OCI-M2 (cell line): ENCODE results near the gene RBM19.

Source experiments
- DNase-seq: peaks from one replicate; lab custom pipeline; 2025; ENCODE audit not compliant: unreplicated experiment; lab: John Stamatoyannopoulos, UW

The RBM19 gene

DNA sequence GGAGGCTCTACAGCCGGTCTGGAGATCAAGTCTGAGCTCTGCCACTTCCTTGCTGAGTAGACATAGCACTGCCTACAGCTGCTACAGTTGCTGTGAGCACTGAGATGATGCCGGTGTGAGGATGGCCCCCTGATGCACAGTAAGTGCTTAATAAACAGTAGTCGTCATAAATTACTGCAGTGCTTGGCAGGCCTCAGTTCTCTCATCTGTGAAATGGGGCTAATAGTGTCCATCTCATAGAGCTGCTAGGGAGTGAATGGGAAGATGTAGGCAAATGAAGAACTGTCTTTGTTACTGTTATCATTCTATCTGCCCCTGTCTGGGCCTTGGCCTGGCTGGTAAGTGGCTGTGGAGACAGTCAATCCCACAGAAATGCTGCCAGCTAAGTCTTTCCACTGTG, 124.3 kb downstream of the RBM19 start:
- no peak for DNase-seq

DNA sequence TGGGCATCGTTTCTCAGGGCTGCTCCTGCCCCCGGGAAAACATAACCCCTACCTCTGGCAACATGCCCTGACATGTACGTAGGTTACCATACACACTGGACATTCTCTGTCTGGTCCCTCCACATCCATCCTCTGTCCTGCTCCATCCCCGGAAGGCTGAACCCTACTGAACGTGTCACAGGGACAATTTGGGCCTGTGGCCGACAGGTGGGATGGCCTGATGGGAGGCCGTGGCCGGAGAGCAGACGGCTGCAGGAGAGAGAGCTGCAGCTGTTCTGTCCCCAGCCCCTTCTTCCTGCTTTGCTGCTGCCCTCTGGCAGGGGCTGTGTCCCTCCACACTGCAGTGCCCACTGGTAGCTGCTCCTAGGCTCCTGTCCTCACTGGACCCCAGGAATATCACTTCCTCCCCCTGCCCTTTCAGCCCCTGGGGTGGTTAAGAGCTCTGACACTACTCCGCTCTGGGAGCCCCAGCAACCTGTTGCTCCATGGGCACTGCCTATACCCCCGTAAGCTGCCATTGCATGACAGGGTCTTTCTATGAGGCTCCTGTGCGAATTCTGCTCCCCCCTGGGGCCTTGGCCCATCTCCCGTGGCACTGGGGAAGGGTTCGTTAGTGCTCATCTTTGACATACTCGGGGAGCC, 125.6 kb downstream of the RBM19 start:
- DNase-seq: no peak

DNA sequence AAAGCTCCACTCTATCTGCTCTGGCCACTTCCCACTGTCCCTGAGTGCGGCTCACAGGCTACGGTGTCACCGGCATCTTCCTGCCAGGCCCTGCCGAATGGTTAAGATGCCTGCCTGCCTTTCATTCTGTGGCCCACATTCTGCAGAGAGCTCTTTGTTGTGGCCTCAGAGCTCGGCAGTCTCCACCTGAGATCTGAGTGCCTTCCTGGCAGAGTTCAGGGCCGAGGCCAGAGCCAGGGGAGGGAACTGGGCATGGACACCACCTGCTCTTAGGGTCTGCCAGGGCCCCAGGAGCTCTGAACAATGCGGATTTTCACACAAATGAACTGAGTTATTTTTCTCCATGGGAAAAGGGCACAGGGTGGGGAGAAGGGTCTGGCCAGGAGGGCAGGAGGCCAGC, 127.2 kb downstream of the RBM19 start:
- no peak for DNase-seq

DNA sequence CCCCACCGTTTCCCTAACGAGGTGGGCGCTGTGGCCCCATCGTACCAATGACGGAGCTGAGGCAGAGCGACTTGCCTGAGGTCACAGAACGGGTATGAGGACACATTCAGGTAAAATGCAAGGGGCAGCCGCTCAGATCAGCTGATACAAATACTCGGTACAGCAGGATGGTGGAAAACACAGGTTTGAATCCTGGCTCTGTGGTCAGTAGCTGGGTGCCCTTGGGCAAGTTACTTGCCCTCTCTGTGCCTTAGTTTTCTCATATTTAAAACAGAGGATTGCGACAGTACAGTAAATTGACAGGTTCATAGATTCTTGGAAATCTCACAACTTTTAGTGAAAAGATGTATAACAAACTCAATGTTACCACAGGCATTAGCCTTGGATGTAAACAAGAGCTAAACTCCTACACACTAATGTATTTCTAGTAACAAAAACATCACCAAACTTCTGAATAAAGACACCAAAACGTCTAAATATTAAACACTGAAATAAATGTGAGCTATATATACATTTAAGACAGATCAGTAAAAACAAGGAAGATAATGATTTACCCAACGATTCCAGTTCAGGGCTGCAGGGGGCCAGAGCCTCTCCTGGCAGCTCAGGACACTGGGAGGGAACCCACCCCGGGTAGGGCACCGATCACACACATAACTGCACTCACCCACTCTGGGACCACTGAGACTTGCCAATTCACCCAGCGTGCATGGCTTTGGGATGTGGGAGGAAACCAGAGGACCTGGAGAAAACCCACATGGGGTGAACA, 128.4 kb downstream of the RBM19 start:
- no peak for DNase-seq

DNA sequence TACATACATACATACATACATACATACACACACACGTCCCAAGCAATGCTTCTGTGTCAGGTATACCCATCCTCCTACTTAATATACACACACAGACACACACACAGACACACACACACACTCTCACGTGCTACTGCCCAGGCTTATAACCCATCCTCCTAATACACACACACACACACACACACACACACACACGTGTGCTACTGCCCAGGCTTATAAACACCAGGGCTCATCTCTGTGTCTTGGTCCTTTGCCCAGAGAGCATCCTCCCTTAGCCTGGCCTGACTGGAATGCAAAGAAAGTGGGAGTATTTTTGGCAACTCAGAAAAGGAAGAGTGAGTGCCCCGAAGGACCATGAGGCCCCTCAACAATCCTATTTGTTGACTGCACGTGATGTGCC, 129.0 kb downstream of the RBM19 start:
- no peak for DNase-seq

DNA sequence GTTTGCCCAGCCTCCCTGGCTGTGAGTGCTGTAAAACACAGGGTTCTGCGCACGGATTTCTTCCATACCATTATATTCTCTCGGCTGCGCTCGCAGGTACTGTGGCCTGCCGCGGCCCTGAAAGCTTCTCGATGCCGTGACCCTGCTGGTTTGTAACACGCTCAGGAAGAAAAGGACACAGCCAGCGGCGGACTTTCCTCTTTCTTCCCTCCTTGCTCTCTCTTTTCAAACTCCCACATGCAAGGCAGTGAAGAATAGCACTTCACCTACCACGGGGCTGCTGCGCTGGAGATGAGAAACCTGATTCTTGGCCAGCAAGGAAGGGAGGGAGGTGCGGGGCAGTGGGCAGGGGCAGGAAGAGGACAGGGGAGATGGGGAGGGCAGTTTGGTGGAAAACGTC, 130.2 kb downstream of the RBM19 start:
- no peak for DNase-seq

DNA sequence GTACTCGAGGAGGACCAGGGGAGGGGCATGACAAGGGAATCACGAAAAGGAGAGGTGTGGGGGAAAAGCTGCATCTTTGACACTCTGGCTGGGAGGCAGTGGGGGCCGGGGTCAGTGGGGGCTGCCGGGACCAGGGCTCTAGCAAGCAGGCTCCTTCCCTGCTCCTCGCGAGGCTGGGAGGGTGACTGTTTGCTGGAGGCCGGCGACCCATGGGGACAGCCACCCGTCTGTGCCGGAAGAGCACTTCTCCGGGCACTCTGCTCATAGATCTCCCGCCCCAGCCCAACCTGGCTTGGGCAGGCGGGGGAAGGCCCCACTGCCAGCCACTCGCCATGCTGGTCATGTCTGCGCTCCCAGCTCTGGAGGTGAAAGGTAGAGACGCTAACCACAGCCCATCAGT, 130.7 kb downstream of the RBM19 start:
- DNase-seq: no peak

DNA sequence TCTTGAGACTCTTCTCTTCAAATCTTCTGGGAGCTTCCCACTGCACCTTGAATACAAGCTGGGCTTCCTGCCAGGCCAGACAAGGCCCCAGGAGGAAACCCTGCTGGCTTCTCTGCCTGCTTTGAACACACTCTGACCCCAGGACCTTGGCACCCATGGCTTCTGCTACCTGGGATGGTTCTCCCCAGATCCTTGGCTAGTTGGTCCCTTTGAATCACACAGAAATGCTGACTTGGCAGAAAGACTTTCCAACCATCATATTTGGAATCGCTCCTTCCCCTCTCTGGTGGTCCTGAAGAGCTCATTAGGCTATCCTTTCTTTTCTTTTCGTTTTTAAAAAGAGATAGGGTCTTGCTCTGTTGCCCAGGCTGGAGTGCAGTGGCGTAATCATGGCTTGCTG, 132.7 kb downstream of the RBM19 start:
- DNase-seq: no peak

DNA sequence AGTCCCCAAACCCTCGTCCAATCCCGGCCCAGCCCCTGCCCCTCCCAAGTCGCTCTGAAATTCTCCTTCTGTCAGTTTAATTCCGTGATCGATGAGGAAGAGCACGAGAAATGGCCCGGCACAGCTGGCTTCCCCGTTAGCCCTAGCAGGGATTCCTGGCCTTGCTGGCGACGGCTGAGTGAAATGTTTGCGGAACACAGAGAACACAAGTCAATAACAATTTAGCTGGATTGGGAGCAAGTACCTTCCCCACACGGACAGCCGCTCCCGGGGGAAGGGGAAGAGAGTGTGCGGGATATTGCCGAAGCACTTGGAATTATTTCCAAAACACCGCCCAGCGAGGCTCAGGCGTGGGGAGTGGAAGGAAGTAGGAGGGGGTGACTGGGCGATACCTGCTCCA, 134.6 kb downstream of the RBM19 start:
- DNase-seq: no peak

DNA sequence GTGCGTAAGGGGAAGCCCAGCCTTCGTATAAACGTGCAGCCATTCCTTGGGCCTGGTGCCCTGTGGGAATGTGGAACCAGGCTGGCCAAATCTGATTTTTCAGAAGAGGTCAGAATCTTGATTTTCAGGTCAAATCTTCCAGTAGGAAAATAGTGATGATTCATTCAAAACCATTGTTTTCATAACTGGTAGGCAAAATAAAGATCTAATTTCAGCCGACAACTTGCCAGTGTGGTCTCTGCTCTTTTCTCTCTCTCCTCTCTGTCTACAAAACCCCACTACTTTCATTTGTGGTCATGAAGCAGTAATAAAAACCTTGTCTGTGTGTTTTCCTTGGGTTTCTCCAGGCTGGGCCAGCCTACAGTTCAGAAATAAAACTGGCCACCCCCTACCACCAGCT, 135.1 kb downstream of the RBM19 start:
- no peak for DNase-seq

DNA sequence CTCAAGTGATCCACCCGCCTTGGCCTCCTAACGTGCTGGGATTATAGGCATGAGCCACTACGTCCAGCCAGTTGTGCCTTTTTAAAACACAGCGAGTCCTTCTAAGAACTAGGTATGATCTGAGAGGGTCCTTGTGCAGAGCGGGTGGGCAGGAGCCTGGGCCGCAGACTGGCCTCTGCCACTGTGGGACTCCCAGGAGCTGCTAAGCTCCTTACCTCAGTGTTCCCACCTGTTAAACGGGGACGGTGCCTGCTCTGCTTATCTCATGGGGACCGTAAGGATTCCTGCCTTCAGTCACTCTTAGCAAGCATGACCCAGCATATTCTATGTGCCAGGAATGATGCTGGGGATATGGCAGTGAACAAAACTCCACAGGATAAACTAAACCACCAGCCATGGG, 136.9 kb downstream of the RBM19 start:
- DNase-seq: no peak

DNA sequence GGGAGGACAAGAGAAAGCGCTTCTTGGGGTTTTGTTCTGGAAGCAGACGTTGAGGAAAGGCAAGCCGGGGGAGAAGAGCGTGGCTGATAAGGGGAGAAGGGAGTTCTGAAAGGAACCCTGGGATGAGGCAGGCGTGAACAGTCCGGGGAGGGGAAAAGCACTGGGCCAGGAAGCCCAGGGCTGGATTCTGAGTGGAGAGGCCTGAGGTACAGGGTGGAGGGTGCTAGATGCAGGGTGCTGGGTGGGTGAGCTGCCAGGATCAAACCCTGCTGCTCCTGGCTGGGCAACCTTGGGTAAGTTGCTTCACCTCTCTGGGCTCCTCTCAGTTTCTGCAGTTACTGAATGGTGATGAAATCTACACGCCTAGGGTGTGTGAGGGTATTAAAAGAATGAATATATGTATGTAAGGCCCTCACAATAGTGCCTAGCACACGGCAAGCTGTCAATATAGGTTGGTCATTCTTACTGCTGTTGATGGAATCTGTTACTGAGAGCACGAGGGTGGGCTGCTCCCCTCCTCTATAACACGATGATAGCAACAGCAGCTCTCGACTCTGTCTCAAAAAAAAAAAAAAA, 138.5 kb downstream of the RBM19 start:
- DNase-seq: no peak

DNA sequence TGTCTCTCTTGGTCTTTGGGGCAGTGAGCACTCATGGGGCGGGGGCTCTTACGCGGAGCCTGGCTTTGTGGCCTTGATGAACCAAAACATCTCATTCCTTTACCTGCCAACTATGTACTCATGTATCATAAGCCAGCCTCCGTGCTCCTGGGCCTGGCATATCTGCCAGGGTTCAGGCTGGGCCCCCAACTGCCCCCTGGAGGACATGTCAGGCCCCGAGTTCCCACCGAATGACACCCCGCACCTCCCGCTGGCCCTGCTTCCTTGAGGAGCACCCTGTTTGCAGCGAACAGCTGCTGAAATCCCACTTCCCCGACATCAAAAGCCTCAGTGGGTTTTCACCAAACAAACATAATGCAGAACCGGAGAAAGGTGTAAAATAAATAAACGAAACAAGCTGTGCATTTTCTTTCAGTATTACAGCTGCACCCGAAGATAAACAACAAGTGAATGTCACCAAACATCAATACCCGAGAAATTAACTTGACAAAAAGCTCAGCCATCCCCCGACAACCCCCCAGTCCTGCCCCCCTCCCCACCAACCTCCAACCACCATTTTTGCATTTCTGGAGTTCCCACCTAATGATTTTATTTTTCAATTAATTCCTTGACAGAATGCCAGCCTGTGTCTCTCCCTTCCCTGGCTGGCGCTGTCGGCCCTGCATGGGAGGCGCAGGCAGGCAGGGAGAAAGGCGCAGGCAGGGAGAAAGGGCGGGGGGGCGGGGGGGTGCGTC, 139.2 kb downstream of the RBM19 start:
- no peak for DNase-seq

DNA sequence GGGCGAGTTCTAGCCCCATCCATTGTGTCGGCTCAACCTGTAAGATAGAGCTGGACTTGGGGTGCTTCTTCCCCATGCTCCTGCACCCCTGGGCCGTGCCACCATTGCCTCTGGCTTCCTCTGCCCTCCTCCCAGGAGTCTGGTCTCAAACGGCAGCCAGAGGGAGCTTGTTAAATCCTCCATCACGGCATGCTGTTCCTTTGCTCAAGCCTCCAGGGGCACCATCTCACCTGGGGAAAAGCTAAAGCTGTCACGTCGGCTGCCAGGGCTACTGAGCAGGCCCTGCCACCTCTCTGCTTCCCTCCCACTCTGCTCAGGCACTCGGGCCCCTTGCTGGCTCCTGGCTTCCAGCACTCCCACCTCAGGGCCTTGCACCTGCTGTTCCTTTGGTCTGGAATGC, 140.4 kb downstream of the RBM19 start:
- no peak for DNase-seq

DNA sequence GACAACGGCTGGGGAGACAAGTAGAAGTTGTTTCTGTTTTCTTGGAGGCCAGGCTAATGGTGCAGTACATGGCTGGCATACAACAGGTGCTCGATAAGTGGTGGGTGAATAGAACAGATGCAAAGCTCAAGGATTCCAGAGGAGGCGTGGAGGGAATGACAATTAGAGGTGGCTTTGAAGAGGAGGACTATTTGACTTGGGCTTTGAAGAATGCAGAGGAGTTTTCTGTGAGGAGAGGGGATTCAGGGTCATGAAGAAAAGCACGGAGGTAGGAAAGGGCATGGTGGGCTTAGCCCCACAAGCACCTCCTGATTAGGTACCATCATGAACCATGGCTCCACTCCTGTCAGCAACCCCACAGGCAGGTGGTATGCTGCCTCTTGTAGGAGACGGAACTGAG, 142.3 kb downstream of the RBM19 start:
- DNase-seq: no peak

DNA sequence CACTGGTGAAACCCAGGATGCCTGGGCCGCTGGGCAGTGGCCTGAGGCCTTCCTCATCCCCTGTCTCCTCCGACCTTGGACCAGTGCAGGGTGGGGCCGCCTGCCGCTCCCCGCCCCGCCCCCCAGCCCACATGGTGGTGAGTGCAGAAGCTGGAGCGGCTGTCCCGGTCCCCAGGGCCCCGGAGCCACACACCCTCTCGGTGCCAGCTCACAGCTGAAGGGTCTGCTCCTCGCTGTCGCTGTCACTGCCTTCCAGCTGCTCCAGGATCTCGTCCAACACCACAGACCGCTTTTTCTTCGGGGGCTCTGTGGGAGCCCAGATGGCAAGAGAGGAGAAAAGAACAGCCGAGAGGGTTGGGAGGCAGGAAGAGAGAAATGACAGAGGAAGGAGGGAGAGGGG, 143.1 kb downstream of the RBM19 start:
- DNase-seq: no peak

DNA sequence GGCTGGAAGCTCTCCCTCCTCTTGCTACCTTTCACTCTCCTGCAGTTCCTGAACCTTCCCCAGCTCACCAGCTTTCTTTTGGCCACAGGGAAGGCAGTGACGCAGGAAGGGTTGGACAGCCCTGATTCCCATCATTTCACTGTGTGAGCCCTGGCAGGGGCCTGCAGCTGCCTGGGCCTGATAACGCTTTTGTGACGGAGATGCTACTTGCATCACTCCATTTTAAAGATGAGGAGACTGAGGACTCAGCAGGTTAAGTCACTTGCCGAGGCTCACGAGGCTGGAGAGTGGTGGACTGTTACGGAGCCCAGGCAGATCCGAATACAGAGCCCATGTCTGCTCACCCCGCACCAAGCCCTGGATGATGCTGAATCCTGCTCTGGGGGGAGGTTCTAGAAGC, 145.3 kb downstream of the RBM19 start:
- DNase-seq: no peak

DNA sequence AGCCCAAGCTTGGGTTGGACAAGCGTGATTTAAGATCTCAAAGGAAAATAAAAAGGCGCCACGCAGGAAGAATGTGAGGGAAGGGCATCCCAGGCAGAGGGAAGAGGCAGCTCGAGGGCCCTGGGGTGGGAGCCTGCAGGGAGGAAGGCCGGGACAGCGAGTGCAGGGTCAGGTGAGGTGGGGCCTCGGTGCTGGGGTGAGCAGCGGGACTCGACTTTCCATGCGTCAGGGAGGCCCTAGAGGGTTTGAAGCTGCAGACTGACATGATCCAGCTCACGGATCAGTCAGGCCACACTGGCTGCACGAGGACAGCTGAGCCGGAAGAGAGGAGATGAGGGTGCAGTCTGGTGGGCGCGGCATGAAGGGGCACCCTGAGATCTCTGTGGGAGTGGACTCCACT, 145.8 kb downstream of the RBM19 start:
- no peak for DNase-seq

DNA sequence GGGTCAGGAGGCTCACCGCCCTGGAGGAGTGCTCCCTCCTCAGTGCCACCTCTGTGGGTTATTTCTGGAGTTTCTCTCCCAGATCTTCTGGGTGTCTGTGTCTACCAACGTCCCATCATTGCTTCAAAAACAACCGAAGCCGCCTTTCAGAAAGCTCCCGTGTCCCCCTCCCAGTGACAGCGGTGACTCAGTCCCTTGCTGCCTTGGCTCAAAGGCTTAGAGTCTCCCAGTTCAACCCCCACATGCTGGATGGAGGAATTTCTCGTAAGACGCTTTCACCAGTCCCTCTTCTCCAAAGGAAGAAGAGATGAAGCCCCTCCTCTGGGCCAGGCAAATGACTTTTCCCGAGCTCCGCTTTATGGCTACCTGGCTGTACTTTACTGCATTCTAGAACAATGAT, 146.6 kb downstream of the RBM19 start:
- no peak for DNase-seq

DNA sequence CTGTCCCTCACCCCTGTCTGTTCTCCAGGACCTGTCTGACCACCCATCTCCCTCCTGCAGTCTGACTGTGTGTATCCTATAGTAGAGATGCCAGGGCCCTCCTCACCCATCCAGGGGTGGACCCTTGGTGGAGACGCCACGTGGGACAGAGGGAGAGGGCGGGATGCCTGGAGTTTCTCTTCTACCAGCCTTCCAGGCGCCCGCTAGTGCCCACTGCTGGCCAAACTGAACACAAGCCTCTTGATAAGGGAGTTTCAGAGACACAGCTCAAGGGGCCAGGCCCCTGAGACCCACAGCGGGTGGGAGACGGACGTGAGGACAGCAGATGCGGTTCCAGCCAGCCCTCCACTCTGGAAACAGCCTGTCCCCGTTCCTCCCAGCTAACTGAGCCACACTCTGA, 147.3 kb downstream of the RBM19 start:
- no peak for DNase-seq

DNA sequence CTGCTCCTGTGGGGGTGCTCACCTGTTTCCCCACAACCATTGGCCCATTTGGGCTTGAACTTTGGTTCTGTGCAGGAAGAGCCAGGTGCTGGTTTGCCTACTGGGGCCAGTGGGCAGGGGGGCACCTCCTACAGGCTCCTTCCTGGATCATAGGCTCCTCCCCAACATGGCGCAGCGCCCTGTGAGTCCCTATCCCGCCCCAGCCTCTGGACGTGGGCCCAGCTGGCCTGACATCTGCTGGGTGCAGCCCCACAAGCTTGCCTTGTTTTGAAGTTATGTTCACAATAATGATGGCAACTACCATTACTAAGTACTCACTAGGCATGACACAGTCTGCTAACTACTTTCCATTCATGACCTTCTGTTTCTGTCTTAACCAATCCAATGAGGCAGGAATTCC, 147.8 kb downstream of the RBM19 start:
- no peak for DNase-seq

DNA sequence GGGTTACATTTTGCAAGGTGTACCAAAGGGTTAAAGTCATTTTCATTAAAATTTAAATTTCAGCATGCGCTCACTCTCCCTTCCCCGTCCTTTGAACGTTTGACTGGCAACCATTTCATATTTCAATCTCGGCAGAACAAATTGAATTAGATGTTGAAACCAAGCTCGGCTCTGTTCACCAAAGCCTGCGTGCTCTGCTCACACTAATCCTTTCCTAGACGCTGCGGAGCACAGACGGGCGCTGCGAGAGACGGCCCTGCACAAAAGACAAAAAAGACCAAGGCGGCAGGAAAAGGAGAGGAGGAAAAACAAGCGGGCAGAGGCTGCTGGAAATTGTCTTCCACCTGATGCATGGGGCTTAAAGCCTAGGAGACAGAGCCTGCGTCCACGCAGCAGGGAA, 149.3 kb downstream of the RBM19 start:
- DNase-seq: no peak
